Measurements from ENCODE around the gene NOTCH3. TPM values are rescaled to one million over a fixed set of nuclear protein-coding genes. Genes with fewer than 3 reads are reported as not detected.

NOTCH3 gene
- polyA plus RNA-seq, 1 experiment, result 37.6 TPM

- Histone ChIP-seq H3K36me3 (ENCODE audit: control insufficient read depth, insufficient read depth, low read length) (peaks cover 46% of the 10 kb centered on the region), H3K27me3 (ENCODE audit: control insufficient read depth, insufficient read depth, low read length) (no peaks in the 10 kb centered on the region), H3K4me3 (ENCODE audit: low read depth, low read length) (no peak overlapping the region)
- no peak for DNase-seq (ENCODE audit: low read depth)
- CTCF ChIA-PET, result no interaction called here
- POLR2A ChIA-PET, result no interaction called here
- TF ChIP-seq, protein P1, sequence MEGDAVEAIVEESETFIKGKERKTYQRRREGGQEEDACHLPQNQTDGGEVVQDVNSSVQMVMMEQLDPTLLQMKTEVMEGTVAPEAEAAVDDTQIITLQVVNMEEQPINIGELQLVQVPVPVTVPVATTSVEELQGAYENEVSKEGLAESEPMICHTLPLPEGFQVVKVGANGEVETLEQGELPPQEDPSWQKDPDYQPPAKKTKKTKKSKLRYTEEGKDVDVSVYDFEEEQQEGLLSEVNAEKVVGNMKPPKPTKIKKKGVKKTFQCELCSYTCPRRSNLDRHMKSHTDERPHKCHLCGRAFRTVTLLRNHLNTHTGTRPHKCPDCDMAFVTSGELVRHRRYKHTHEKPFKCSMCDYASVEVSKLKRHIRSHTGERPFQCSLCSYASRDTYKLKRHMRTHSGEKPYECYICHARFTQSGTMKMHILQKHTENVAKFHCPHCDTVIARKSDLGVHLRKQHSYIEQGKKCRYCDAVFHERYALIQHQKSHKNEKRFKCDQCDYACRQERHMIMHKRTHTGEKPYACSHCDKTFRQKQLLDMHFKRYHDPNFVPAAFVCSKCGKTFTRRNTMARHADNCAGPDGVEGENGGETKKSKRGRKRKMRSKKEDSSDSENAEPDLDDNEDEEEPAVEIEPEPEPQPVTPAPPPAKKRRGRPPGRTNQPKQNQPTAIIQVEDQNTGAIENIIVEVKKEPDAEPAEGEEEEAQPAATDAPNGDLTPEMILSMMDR (IDR thresholded peaks at IDR 0.05; ENCODE audit: insufficient read depth, low read depth, low read length), result no peak
These were observed 90.4 kb downstream of the NOTCH3 start for GRCh38 chr19:15110418-15110815.

GRCh38 chr19:15109768-15110417, 90.9 kb downstream of the NOTCH3 start:
- POLR2A ChIA-PET, result no interaction called here
- Histone ChIP-seq H3K4me3 (ENCODE audit: low read depth, low read length) (no peak overlapping the region), H3K36me3 (ENCODE audit: control insufficient read depth, insufficient read depth, low read length) (peaks cover 44% of the 10 kb centered on the region), H3K27me3 (ENCODE audit: control insufficient read depth, insufficient read depth, low read length) (no peaks in the 10 kb centered on the region)
- TF ChIP-seq, protein P1 (IDR thresholded peaks at IDR 0.05; ENCODE audit: insufficient read depth, low read depth, low read length), result no peak
- no peak for DNase-seq (ENCODE audit: low read depth)
- CTCF ChIA-PET, result no interaction called here

Small RNA genes within 50 kb of the gene (small RNA-seq; reads per million reads assigned to genes)
- gene MIR6795 (ENCODE audit: insufficient read length, low read depth, low replicate concordance) (not detected), gene RNU6-782P (ENCODE audit: insufficient read length, low read depth, low replicate concordance) (not detected)

Other genes with a start within 250 kb of the NOTCH3 start
- not detected in 2 replicates for gene SLC1A6, start 221.1 kb downstream of the NOTCH3 start, polyA plus RNA-seq (2011; rRNA removed)
- gene CASP14, start 151.5 kb downstream of the NOTCH3 start, polyA plus RNA-seq (2011; rRNA removed), result not detected in 2 replicates
- gene OR1I1, start 118.8 kb downstream of the NOTCH3 start, polyA plus RNA-seq (2011; rRNA removed), result not detected in 2 replicates
- 45.4 and 73.5 TPM in 2 replicates for gene SYDE1, start 93.6 kb downstream of the NOTCH3 start, polyA plus RNA-seq (2011; rRNA removed)
- 0.04 and 0.05 TPM in 2 replicates for gene EPHX3, start 31.5 kb upstream of the NOTCH3 start, polyA plus RNA-seq (2011; rRNA removed)
- 6.1 and 9.5 TPM in 2 replicates for gene BRD4, start 131.5 kb upstream of the NOTCH3 start, polyA plus RNA-seq (2011; rRNA removed)
- gene AKAP8, start 178.8 kb upstream of the NOTCH3 start, polyA plus RNA-seq (2011; rRNA removed), result 10.3 and 11.2 TPM in 2 replicates
- gene AKAP8L, start 218.0 kb upstream of the NOTCH3 start, polyA plus RNA-seq (2011; rRNA removed), result 25.8 and 27.5 TPM in 2 replicates
- gene WIZ, start 249.0 kb upstream of the NOTCH3 start, polyA plus RNA-seq (2011; rRNA removed), result 7.5 and 10.9 TPM in 2 replicates